Erythroblast (primary cell): ENCODE measurements around the gene IL15.

ENCODE experiments used
- DNase-seq, 2 experiments: peaks; one replicate each; lab custom pipeline; 2025; lab: John Stamatoyannopoulos, UW
- GATA1 ChIP-seq: IDR thresholded peaks from 2 replicates; pipeline ENCODE4 v1.6.1; 2011; ENCODE audit warnings: low read depth, mild to moderate bottlenecking, control low read depth, low read length, moderate library complexity
- POLR2A ChIP-seq: IDR thresholded peaks from 2 replicates; pipeline ENCODE4 v1.6.1; 2011; ENCODE audit warnings: mild to moderate bottlenecking, low read length

Gene IL15

DNA sequence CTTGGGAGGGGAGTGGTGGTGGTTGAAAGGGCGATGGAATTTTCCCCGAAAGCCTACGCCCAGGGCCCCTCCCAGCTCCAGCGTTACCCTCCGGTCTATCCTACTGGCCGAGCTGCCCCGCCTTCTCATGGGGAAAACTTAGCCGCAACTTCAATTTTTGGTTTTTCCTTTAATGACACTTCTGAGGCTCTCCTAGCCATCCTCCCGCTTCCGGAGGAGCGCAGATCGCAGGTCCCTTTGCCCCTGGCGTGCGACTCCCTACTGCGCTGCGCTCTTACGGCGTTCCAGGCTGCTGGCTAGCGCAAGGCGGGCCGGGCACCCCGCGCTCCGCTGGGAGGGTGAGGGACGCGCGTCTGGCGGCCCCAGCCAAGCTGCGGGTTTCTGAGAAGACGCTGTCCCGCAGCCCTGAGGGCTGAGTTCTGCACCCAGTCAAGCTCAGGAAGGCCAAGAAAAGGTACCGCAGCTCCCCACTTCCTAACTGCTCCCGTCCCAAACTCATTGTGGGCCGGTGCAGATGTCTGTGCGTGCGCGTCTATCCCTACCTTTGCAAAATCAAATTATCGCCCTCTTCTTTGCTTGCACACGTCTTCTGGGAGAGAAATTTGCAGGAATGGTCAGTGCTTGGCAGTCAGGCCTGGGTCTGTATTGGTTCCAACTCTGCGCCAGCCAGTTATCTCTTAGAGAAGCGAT lies 533 bp downstream of the IL15 start:
- TF ChIP-seq GATA1 (no peak), POLR2A (no peak)

DNA sequence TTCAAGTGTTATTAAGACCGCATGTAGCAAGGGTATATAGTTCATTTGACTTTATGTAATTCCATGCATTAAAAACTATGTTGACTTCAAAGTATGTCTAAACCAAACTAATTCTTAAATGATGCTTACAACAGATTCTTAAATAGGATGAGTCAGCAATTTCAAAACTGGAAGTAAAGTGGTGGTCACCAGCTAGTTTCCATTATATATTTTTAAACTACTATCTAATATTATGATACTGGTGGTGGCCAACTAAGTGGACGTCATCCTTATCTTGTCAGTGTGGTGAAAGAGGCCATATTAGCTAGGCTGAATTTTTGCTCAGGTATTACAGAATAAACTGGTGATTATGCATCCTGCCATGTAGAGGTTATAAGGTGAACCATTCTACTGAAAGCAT lies 1.2 kb downstream of the IL15 start:
- no peak for TF ChIP-seq POLR2A
- TF ChIP-seq GATA1: no peak
- DNase-seq: no peak

More for the DNA sequence above, 533 bp downstream of the IL15 start:
- DNase-seq: peak; percentile 49 to 51

DNA sequence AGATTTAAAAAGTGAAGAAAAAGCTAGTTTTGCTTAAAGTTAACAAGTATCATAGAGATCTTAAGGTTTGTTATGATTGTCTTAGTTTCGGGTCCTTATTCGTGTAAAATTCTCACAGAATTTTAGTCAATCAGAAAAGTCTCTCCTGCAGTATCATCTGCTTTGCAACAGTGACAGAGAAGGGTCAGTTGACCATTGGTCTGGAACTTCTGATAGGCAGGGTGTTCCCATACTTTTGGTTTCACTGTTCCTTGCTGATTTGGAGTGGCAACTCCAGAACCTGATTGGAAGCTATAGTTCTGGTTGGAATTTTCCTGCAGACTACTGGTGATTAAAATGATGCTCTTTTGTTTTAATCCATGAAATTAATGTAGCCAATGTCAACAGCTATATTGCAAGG lies 1.8 kb downstream of the IL15 start:
- TF ChIP-seq POLR2A: no peak
- no peak for TF ChIP-seq GATA1
- DNase-seq: no peak

DNA sequence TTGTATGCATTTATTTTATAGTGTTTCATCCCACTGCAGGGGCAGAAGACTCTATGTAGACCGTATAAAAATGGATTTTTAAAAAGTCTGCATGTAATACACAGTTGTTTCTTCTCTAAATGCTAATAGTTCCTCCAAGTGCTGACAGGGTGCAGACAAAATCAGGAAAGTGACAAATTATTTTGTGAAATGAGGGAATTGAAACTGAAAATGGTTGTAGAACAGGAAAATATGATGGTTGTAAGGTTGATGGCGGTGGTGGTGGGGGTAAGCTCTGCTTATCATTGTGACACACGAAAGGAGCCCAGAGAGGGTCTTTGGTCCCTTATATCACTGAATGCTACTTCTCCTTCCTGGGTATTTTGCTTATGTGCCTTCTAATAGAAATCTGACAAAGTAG lies 4.3 kb downstream of the IL15 start:
- TF ChIP-seq GATA1 (no peak), POLR2A (no peak)
- DNase-seq: no peak

DNA sequence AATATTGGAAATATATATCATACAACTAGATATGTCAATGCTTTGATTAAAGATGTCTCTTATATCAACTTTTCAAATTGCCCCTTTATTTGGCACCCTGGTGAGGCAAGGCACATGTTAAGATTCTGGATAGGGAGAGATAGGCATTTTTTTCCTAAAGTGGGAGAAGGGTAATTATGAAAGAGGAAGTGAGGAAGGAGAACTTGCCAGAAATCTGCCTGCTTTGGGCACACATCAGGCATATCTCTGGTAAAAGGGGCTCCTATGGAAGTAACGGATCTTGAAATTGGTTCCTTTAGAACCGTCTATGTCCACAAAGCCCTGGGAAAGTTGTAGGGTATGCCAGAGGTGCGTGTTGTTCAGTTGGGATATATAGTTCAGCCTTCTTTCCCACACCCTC lies 5.7 kb downstream of the IL15 start:
- TF ChIP-seq POLR2A (no peak), GATA1 (no peak)
- no peak for DNase-seq

DNA sequence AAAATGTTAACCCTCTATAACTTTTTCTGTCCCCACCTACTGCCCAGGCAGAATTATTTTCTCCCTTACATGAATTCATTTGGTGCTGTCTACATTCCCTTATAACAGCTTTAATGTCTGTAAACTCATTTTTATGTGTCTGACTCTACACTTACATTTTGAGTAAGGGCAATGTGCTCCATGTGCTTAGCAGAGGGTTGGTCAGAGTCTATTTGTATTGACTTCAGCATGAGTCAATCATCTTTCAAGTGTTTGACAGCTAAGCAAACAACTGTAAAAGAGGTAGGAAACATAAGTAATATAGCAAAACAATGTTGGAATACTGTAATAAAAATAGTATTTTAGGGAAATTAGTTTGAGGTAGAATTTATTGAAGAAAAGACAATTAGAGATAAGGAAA lies 6.3 kb downstream of the IL15 start:
- no peak for TF ChIP-seq GATA1
- TF ChIP-seq POLR2A: no peak
- DNase-seq: no peak

DNA sequence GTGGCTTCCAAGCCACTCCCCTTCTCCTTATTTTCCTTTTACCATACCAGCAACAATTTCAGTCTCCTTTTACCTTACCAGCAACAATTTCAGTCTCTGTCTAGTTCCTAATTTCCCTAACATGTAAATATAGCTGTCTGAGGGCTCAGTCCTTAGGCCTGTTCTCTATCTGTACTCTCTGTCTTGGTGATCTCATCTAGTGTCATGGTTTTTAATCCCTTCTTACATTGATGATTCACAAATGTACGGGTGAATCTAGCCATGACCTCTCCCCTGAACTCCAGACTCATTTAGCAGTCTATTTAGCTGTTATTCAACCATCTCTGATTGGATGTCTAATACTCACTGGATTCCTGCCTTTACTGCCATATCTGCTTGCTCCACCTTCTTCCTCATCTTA lies 7.2 kb downstream of the IL15 start:
- TF ChIP-seq GATA1 (no peak), POLR2A (no peak)
- DNase-seq: no peak

DNA sequence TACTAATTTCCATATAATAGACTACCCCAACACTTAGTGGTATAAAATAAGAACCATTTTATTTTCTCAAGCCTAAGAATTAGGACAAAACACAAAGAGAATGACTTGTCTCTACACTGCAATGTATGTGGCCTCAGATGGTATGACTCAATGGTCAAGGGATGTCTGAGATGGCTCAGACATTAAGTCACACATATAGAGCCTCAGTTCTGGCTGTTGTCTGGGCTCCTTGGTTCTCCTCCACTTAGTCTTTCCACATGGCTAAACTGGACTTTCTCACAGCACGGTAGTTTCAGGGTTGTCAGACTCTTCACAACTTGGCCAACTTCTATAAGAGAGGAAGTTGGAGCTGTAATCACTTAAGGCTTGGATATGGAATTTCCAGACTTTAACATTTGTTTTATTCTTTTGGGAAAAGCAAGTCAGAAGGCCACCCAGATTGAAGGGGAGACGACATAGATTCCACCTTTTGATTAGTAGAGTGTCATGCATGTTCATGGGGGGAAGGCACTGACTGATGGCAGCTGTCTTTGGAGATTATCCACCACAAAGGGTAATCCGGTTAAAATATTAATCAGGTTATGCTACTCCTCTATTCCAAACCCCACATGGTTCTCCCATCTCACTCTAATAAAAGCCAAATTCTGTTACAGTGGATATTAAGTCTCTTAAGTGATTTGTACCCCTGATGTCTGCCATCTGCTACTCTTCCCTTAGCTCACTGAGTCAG lies 9.4 kb downstream of the IL15 start:
- no peak for DNase-seq

DNA sequence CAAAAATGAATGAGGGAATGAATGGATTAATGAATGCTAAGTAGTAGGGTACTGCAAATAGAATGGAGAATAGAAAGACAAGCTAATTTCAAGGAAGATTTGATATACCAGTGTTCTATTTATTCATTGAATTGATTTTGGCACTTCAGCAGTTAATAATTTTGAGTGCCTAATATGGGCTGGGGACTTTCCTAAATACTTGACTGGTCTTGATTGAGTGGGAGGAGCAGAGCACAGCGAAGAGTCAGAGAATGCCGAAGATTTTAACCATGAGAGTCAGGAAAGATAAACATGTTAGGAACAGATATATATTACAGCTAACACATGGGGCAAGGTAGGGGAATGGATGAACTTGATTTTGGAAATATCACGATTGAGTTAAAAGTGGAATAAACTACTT lies 10.6 kb downstream of the IL15 start:
- TF ChIP-seq GATA1: no peak
- TF ChIP-seq POLR2A: no peak
- DNase-seq: no peak

More for the DNA sequence above, 9.4 kb downstream of the IL15 start:
- TF ChIP-seq POLR2A (no peak), GATA1 (no peak)

DNA sequence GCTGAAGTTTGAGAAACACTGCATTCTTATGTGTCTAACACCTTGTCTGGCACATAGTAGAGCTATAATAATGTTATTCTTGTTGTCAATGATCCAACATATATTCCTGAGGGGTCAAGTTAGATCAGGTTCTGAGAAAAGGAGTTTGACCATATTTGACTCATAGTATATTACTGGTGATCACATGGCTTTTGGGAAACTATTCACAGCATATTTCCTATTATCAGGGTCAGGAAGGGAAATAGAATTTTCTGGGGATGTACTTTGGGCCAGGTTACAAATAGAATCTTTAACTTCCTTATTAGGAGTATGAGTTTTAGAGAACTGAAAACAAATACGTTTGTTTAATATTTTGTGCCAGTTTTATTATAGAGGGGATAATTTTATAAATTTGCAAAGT lies 11.6 kb downstream of the IL15 start:
- no peak for DNase-seq
- no peak for TF ChIP-seq POLR2A
- no peak for TF ChIP-seq GATA1

DNA sequence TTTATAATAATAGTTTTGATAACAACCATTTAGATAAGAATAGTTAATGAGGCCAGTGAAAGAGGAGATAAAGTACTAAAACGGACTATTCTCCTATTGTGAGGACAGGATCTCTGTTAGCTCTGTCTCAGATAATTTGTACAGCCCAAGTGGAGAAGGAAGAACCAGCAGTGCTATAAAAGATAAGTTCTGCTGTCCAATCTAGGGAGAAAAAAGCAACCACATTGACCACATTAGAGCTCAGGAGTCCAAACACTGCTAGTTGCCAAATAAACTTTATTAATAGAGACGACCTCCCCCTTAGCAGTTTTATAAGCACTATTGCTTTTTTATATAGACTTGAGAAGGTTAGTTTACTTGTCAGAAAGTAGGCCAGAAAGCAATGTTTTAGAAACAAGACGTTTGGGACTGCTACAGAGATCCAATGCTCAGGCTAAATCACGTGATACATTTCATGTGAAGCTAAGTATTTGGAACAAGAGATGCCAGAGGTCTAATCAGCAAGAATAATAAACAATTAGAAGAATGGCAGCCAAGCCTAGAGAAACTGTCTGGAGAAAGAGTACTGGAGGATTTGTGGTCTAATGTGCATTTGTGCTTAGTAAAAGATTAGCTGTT lies 15.9 kb downstream of the IL15 start:
- peak in 1 of 2 experiments; percentile 5 for DNase-seq
- TF ChIP-seq GATA1: no peak
- TF ChIP-seq POLR2A: no peak

DNA sequence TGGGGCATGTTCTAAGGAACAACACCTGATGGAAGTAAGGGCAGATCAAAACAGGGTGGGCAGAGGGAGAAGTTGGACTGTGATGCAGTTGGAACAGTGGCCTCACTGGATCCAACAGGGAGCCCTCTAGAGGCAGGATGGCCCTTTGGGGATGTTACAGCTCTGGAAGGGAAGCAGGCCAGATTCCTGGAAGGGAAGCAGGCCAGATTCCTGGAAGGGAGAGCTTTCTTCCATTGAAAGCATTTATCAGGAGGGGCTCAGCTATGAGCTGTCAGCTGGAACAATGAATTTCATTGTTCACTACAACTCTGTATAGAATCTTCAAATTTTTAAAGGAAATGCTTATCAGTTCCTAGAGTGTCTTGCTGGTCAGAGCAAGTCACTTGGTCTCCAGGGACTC lies 17.7 kb downstream of the IL15 start:
- DNase-seq: no peak
- no peak for TF ChIP-seq POLR2A

DNA sequence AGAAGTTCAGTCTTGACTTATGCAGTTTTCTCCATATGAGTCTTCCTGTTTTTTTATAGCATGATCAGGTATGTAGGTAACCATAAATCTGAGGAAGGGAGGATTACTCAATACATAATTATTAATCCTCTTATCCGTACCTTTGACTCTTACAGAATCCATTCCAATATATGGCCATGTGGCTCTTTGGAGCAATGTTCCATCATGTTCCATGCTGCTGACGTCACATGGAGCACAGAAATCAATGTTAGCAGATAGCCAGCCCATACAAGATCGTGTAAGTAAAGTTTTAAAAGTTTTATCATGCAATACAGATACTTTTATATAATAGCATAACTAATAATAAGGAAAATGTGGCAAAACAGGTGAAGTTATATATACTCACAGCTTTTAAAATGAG lies 19.6 kb downstream of the IL15 start:
- TF ChIP-seq GATA1 (no peak), POLR2A (no peak)
- DNase-seq: no peak

DNA sequence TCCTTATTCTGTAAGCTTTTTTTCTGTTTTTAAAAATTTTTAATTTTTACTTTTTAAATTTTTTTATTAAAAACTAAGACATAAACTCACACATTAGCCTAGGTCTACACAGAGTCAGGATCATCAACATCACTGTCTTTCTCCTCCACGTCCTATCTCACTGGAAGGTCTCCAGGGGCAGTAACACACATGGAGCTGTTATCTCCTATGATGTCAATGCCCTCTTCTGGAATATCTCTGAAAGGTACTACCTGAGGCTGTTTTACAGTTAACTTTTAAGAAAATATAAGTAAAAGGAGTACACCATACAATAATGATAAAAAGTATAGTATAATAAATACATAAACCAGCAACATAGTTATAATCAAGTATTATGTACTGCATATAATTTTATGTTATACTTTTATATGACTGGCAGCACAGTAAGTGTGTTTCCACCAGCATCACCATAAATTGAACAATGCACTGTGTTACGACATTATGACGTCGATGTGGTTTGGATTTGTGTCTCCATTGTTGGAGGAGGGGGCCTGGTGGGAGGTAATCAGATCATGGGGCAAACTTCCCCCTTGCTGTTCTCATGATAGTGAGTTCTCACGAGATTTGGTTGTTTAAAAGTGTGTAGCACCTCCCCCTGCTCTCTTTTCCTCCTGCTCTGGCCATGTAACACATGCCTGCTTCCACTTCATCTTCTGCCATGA lies 21.3 kb downstream of the IL15 start:
- DNase-seq: no peak
- TF ChIP-seq POLR2A (no peak), GATA1 (no peak)
